Dendritic cell treated with granulocyte-macrophage colony-stimulating factor and Interleukin-4, amounts not matched to agents 40 ng/mL and 50 ng/mL, for 4 days (primary cell): ENCODE measurements around the gene MCUR1.

Source experiments
- H3K27ac Mint-ChIP-seq: one replicate; pipeline ENCODE4 v1.8.0; 2022; ENCODE audit warnings: mild to moderate bottlenecking, mixed read lengths
- H3K27me3 Mint-ChIP-seq: one replicate; pipeline ENCODE4 v1.8.0; 2022; ENCODE audit warnings: mild to moderate bottlenecking, mixed read lengths
- H3K36me3 Mint-ChIP-seq: one replicate; pipeline ENCODE4 v1.8.0; 2022; ENCODE audit warnings: low read depth, mixed read lengths
- H3K4me1 Mint-ChIP-seq: one replicate; pipeline ENCODE4 v1.8.0; 2022; ENCODE audit warnings: low read depth, mixed read lengths
- H3K4me3 Mint-ChIP-seq: one replicate; pipeline ENCODE4 v1.8.0; 2022; ENCODE audit warnings: mild to moderate bottlenecking, moderate library complexity, mixed read lengths
- H3K9me3 Mint-ChIP-seq: one replicate; pipeline ENCODE4 v1.8.0; 2022; ENCODE audit warnings: mixed read lengths
- intact Hi-C: fragments of 100-400 bp; cut with micrococcal nuclease; formaldehyde crosslinking; loops from one replicate; pipeline ENCODE4 v1.15.0; 2022

The MCUR1 gene

GRCh38 chr6:13813621-13814175, 659 bp downstream of the MCUR1 start:
- peak overlapping the region; percentile 88 for H3K4me3 Mint-ChIP-seq
- no peaks in the 10 kb centered on the region for H3K27me3 Mint-ChIP-seq
- intact Hi-C loops: loop anchor here (1.0 to 5.0 kb wide), 4 partner anchors 17 to 101 kb away; no protein-coding TSS in a partner anchor
- H3K9me3 Mint-ChIP-seq: no peaks in the 10 kb centered on the region
- H3K4me1 Mint-ChIP-seq: peaks cover 31% of the 10 kb centered on the region
- peak overlapping the region; percentile 90 for H3K27ac Mint-ChIP-seq
- peaks cover 46% of the 10 kb centered on the region for H3K36me3 Mint-ChIP-seq

- Mint-ChIP-seq H3K27ac (peak overlapping the region; percentile 90), H3K27me3 (no peaks in the 10 kb centered on the region), H3K4me3 (peak overlapping the region; percentile 88), H3K4me1 (peaks cover 34% of the 10 kb centered on the region), H3K9me3 (no peaks in the 10 kb centered on the region), H3K36me3 (peaks cover 52% of the 10 kb centered on the region)
- intact Hi-C loops: loop anchor here (5.0 kb wide), 1 partner anchor 59 kb away; no protein-coding TSS in a partner anchor
Observed at GRCh38 chr6:13813026-13813425, 1.3 kb downstream of the MCUR1 start.

GRCh38 chr6:13812359-13812642, 2.1 kb downstream of the MCUR1 start:
- intact Hi-C loops: loop anchor here (5.0 kb wide), 1 partner anchor 60 kb away; no protein-coding TSS in a partner anchor
- peak overlapping the region; percentile 90 for H3K27ac Mint-ChIP-seq
- H3K36me3 Mint-ChIP-seq: peaks cover 60% of the 10 kb centered on the region
- peak overlapping the region; percentile 88 for H3K4me3 Mint-ChIP-seq
- H3K4me1 Mint-ChIP-seq: peaks cover 34% of the 10 kb centered on the region
- no peaks in the 10 kb centered on the region for H3K9me3 Mint-ChIP-seq
- H3K27me3 Mint-ChIP-seq: no peaks in the 10 kb centered on the region

GRCh38 chr6:13811627-13812358, 2.6 kb downstream of the MCUR1 start:
- Mint-ChIP-seq H3K4me1 (peaks cover 34% of the 10 kb centered on the region), H3K36me3 (peaks cover 65% of the 10 kb centered on the region), H3K4me3 (peak overlapping the region; percentile 88), H3K27ac (peak overlapping the region; percentile 90), H3K27me3 (no peaks in the 10 kb centered on the region), H3K9me3 (no peaks in the 10 kb centered on the region)
- intact Hi-C loops: loop anchor here (5.0 kb wide), 1 partner anchor 61 kb away; no protein-coding TSS in a partner anchor

GRCh38 chr6:13810688-13811446, 3.5 kb downstream of the MCUR1 start:
- H3K36me3 Mint-ChIP-seq: peaks cover 67% of the 10 kb centered on the region
- H3K4me3 Mint-ChIP-seq: no peak overlapping the region
- peak overlapping the region; percentile 90 for H3K27ac Mint-ChIP-seq
- intact Hi-C loops: loop anchor here (5.0 kb wide), 1 partner anchor 61 kb away; no protein-coding TSS in a partner anchor
- H3K4me1 Mint-ChIP-seq: peaks cover 34% of the 10 kb centered on the region
- no peaks in the 10 kb centered on the region for H3K27me3 Mint-ChIP-seq
- H3K9me3 Mint-ChIP-seq: no peaks in the 10 kb centered on the region

GRCh38 chr6:13808801-13809200, 5.6 kb downstream of the MCUR1 start:
- H3K27ac Mint-ChIP-seq: no peak overlapping the region
- no peak overlapping the region for H3K4me3 Mint-ChIP-seq
- H3K4me1 Mint-ChIP-seq: peaks cover 34% of the 10 kb centered on the region
- no peaks in the 10 kb centered on the region for H3K27me3 Mint-ChIP-seq
- no peaks in the 10 kb centered on the region for H3K9me3 Mint-ChIP-seq
- peaks cover 86% of the 10 kb centered on the region for H3K36me3 Mint-ChIP-seq
- intact Hi-C loops: no loop called here

GRCh38 chr6:13807696-13808095, 6.7 kb downstream of the MCUR1 start:
- H3K27ac Mint-ChIP-seq: no peak overlapping the region
- H3K4me1 Mint-ChIP-seq: peaks cover 29% of the 10 kb centered on the region
- intact Hi-C loops: no loop called here
- no peak overlapping the region for H3K4me3 Mint-ChIP-seq
- H3K27me3 Mint-ChIP-seq: no peaks in the 10 kb centered on the region
- no peaks in the 10 kb centered on the region for H3K9me3 Mint-ChIP-seq
- H3K36me3 Mint-ChIP-seq: peaks cover 88% of the 10 kb centered on the region

- Mint-ChIP-seq H3K9me3 (no peaks in the 10 kb centered on the region), H3K4me3 (no peak overlapping the region), H3K4me1 (peaks cover 2% of the 10 kb centered on the region), H3K27me3 (no peaks in the 10 kb centered on the region), H3K36me3 (peaks cover 99% of the 10 kb centered on the region), H3K27ac (no peak overlapping the region)
- intact Hi-C loops: no loop called here
Observed at GRCh38 chr6:13803581-13803980, 10.8 kb downstream of the MCUR1 start.

- intact Hi-C loops: no loop called here
- Mint-ChIP-seq H3K27me3 (no peaks in the 10 kb centered on the region), H3K4me1 (no peaks in the 10 kb centered on the region), H3K9me3 (no peaks in the 10 kb centered on the region), H3K4me3 (no peak overlapping the region), H3K27ac (no peak overlapping the region), H3K36me3 (peaks cover 94% of the 10 kb centered on the region)
Observed at GRCh38 chr6:13800615-13801014, 13.7 kb downstream of the MCUR1 start.

GRCh38 chr6:13796781-13797180, 17.6 kb downstream of the MCUR1 start:
- no peak overlapping the region for H3K4me3 Mint-ChIP-seq
- H3K27ac Mint-ChIP-seq: no peak overlapping the region

GRCh38 chr6:13795041-13795750, 19.2 kb downstream of the MCUR1 start:
- H3K27ac Mint-ChIP-seq: no peak overlapping the region
- intact Hi-C loops: loop anchor here (2.0 to 10.0 kb wide), 4 partner anchors 112 to 350 kb away; no protein-coding TSS in a partner anchor
- H3K36me3 Mint-ChIP-seq: peaks cover 92% of the 10 kb centered on the region
- peaks cover 6% of the 10 kb centered on the region for H3K4me1 Mint-ChIP-seq
- H3K27me3 Mint-ChIP-seq: no peaks in the 10 kb centered on the region
- H3K9me3 Mint-ChIP-seq: no peaks in the 10 kb centered on the region
- H3K4me3 Mint-ChIP-seq: no peak overlapping the region

More at GRCh38 chr6:13796781-13797180, 17.6 kb downstream of the MCUR1 start:
- H3K27me3 Mint-ChIP-seq: no peaks in the 10 kb centered on the region
- H3K9me3 Mint-ChIP-seq: no peaks in the 10 kb centered on the region
- H3K36me3 Mint-ChIP-seq: peaks cover 94% of the 10 kb centered on the region
- intact Hi-C loops: loop anchor here (5.0 to 10.0 kb wide), 2 partner anchors 111 to 348 kb away; no protein-coding TSS in a partner anchor
- H3K4me1 Mint-ChIP-seq: peaks cover 6% of the 10 kb centered on the region

- Mint-ChIP-seq H3K36me3 (peaks cover 93% of the 10 kb centered on the region), H3K4me1 (peaks cover 6% of the 10 kb centered on the region), H3K27ac (no peak overlapping the region), H3K27me3 (no peaks in the 10 kb centered on the region), H3K4me3 (no peak overlapping the region), H3K9me3 (no peaks in the 10 kb centered on the region)
- intact Hi-C loops: loop anchor here (2.0 to 10.0 kb wide), 3 partner anchors 253 to 351 kb away; no protein-coding TSS in a partner anchor
Observed at GRCh38 chr6:13794184-13794583, 20.2 kb downstream of the MCUR1 start.

- intact Hi-C loops: loop anchor here (10.0 kb wide), 1 partner anchor 355 kb away; no protein-coding TSS in a partner anchor
- Mint-ChIP-seq H3K36me3 (peaks cover 90% of the 10 kb centered on the region), H3K27me3 (no peaks in the 10 kb centered on the region), H3K4me3 (no peak overlapping the region), H3K27ac (no peak overlapping the region), H3K9me3 (no peaks in the 10 kb centered on the region), H3K4me1 (peaks cover 6% of the 10 kb centered on the region)
Observed at GRCh38 chr6:13789746-13790145, 24.6 kb downstream of the MCUR1 start.
